Hematopoietic multipotent progenitor cell treated with erythropoietin and hydrocortisone succinate and interleukin-3 and kit ligand, for 8 days (in vitro differentiated cells): Measurements from ENCODE around the gene SLX9.

ENCODE experiments used
- DNase-seq: peaks from one replicate; pipeline ENCODE4 v3.0.0-alpha.2; 2015

The SLX9 gene

GRCh38 chr21:44948426-44949120, 8.7 kb downstream of the SLX9 start:
- DNase-seq = no peak

DNA sequence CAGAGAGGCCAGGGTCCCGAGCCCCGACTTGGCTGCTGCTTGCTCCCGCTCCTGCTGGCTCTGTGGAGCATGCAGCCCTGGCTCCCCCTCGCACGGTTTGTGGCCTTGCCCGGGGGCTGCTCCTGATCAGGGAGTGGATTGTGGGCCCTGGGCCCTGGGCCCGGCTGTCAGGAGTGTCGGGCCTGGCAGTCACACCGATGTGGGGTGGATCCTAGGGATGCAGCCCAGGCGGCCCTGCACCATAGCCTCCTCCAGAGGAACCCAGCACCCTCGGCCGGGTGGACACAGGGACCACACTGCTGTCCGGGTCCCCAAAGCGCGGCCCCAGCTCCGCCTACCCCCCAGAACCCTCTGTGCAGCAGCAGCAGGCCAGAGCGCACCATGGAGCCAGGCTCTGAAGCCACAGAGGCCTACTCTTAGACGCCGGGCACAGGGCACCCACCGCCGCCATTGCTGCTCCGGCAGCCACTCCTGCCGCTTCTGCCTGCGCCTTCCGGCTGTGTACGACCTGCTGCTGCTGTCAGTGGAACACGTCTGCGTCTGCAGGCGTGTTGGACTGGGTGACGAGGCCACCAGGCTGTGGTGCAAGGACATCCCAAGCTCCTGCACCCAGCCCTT, 9.4 kb downstream of the SLX9 start:
- DNase-seq = no peak

- DNase-seq = peak; percentile 69
Observed at GRCh38 chr21:44949779-44950198, 10.0 kb downstream of the SLX9 start.

DNA sequence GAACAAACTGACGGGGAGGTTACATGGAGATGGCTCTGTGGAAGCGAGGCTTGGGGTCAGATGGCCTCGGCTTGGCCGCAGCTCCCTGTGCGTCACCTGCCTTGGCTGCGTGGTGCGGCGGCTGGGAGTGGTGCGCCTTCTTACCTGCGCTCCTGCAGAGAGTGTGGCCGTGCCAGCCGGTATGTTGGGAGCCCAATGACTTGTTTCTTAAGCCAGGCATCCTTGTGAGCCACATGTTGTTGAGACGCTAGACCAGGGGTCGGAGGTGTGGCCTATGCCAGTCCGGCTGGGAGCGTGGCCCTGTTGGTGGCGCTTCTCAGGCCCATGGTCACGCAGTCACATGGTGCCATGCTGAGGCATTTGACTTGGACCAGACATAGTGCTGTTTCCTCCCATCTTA, 10.5 kb downstream of the SLX9 start:
- DNase-seq = no peak

DNA sequence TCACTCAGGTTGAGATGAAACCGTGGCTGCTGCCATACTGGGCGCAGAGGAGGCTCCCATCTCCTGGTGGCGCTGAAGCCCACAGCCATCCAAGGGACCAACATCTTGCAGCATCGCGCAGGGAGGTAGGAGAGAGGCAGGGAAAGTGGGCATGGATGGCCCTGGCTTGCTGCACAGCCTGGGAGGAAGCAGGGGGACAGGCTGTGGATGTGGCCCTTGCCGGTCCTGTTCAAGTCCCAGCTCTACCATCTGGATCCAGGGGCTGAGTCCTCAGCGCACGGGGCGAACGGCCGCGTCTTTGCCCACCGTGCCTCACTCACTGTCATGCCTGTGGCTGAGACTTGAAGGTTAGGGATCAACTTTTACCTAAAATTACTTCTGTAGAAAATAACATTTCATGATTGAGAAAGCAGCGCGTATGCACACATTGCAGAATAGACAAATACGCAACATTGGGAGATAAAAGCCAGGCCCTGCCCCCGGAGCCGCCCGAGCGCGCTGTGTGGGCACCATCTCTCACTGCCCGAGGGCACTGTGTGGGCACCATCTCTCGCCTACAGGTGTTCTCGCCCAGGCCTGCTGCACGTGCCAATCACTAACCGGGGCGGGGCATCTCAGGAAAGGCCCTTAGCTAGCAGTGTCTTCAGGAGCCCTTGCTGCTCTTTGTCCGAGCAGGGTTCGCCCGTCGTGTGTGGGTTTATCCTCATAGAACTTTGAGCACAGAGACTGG, 11.5 kb downstream of the SLX9 start:
- DNase-seq = no peak

DNA sequence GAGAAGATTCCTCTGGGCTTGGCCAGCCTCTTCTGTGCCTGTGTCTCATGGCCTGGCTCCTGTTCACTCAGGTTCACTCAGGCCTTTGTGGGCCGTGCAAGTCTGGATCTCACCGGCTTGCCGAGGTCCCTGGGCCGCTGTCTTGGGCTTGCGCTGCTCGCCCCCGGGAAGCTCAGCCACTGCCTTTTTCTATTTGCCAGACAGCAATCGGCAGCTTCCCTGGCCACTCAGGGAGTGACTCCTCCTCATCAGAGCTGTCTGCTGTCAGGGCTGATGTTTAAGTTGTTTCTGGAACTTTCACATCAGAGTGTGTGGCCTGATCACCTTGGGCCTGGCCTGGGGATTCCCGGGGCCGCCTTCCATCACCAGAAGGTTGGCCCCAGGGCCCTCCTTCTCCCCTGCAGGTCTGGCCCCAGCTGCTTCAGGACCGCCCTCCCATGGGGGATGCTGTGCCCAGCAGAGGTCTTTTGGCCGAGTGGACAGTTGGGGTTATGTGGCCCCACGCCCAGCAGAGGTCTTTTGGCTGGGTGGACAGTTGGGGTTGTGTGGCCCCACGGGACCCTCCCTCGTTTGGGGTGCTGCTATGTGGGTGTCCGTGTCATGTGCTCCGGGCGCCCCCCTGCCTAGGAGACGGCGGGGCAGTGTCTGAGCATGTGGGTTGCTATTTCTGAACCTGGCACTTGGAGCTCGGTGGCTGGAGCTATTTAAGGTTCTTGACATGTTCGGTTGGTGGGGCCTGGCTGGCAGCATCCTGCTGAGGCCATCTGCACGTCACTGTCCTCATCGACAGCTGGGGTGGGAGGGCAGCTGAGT, 12.5 kb downstream of the SLX9 start:
- no peak for DNase-seq

DNA sequence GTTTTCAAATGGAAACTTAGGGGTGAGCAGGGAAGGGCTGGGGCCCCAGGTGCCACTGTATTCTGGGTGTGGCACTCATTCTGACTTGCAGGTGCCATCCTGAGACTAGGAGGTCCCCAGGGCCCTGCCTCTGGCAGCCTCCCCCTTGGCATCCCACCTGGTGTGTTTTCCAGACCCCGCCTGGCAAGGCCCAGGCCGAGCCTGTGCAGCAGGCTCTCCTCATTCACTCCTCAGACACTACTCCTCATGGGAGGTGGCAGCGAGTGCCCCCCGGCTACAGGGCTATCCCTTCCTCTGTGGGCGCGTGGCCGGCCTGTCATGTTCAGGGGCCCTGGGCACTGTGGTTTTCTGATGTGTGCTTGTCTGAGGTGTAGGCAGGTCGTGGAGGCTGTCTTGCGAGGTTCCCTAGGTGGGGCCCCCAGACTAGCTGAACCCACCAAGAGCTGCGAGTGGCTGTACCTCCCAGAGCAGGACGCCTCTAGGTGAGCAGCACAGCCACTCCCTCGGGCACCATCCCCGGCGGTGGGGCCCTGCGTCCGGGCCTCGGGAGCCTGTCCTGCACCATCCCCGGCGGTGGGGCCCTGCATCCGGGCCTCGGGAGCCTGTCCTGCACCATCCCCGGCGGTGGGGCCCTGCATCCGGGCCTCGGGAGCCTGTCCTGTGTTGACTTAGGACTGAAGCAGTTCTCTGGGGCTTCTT, 13.2 kb downstream of the SLX9 start:
- DNase-seq = no peak

GRCh38 chr21:44953628-44954021, 13.8 kb downstream of the SLX9 start:
- DNase-seq = no peak

DNA sequence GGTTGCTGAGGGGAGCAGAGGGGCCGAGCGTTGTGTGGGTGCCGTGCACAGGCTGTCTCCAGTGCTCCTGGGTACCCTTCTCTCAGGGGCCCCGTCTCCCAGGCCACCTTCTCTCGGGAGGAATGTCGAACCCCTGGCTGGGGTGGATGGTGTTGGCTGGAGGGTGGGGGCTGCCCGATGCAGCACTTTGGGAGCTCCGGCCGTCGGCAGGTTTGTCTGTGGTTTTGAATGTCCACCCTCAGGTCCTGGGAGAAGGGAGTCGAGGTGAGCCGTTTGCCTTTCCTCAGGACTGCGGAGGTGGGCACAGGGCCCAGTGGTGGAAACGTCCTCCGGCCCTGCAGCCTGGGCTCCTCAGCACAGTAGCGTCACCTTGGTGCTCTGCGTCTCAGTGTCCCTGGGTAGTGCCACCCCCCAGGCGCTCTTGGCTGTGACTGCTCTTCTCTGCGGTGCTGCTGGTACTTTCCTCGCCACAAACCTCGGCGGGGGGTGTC, 14.5 kb downstream of the SLX9 start:
- no peak for DNase-seq

GRCh38 chr21:44955141-44955797, 15.4 kb downstream of the SLX9 start:
- DNase-seq = no peak

DNA sequence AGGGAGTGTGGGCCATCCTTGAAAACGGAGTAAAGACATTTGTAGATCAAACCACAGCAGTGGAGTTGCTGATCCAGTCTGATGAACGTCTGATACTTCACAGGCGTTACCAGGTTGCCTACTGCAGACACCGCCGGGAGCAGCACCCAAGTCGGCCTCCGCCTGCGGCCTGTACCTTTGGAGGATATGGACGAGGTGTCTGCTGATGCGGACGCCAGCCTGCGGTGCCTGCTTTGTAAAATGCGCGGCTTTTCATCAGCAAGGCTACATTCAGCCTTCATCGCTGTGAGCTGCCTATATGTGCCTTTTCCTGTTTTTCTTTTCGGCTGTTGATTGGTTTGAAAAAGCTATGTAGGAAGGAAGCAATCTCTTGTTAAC, 16.0 kb downstream of the SLX9 start:
- no peak for DNase-seq

DNA sequence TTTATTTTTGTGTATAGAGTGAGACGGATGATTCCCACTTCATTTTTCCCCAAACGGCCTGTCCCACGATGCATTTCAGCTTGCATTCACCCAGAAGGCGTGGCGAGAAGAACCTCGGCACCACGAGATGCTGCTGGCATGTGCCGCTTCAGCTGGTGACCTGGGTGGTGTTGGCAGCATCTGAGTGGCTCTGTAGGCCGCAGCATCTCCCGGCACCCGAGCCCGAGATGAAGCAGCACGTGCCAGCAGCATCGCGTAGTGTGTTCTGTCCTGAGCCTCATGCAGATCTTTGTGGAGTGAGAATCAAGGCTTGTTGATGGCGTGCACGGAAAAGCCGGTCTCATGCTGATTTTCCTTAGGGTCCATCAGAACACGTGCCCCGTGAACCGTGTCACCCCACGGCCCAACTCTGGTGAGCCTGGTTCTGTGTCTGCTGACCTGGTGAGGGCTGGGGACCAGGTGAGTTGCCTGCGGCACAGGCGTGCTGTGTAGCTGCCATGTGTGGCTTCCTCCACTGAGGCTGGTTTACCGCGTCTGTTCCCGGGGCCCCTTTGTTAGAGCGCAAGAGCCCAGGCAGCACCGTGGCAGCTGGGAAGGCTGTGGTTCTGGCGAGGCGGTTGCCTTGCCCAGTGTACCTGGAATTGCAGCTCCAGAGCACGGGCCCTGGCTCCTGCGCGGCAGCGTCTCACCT, 16.7 kb downstream of the SLX9 start:
- no peak for DNase-seq

DNA sequence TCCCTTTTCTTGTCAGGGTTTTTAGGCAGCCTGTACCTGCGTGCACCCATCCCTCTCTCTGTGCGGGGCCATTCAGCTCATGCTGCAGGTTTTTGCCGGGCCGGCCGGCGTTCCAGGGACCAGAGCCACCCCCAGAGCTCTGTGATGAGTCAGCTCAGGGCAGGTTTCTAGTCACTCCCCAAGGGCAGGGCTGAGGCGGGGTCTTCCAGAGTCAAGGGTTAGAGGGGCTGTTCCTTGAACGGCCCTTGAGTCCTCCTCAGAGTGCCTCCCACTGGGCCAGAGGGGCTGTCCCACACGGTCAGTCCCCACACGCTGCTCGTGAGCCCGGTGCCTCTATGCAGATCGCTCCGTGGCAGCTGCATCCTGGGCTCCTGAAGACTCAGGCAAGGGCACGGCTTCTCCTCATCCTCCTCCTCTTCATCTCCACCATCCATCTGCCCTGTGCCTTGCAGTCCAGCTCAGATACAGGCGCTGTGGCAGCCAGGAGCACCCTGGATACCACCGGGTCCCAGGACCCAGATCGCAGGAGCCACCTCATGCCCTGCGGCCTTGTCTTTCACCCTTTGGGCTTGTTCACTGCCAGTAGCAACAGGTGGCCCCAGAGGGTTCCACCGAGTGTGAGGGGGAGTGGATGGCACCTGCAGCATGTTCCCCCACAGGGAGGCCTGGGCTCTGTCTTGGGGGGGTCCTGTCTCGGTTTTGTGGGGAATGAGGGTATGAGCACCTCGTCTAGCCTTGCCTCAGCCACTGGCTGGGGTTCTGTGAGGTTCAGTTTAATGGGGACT, 17.4 kb downstream of the SLX9 start:
- no peak for DNase-seq

GRCh38 chr21:44957901-44958451, 18.1 kb downstream of the SLX9 start:
- no peak for DNase-seq

GRCh38 chr21:44958471-44959191, 18.8 kb downstream of the SLX9 start:
- no peak for DNase-seq

DNA sequence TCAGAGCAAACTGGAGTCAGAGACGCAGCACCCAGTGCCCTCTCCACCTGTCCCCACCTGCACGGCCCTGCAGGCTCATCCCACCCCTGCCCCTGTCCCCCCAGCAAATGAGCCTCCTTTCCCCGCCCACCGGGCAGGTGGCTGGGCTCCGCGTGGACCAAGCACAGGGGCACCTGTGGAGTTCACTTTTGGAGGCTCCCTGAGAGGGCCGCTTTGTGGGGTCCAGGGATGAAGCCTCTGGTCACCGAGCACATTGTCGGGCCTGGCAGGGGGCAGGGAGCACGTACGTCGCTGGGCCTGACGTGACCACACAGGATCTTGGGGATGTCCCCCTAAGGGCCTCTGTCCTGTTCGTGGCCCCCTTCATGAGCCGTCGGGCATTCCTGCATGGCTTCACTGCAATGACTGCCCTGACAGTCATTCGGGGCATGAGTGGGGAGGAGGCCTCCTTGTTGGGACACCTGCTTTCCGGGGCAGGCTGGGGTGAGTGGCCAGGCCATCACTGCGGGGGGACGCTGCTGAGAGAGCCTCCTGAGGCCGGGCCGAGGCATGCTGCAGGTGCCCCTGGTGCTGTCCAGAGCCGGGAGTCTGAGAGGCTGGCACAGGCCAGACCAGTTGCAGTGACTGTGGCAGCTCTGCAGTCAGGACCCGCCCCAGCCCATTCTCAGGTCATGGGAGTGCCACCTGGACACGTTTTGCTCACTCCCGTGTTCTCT, 19.7 kb downstream of the SLX9 start:
- no peak for DNase-seq

- no peak for DNase-seq
Observed at GRCh38 chr21:44960141-44961092, 20.6 kb downstream of the SLX9 start.
